ENCODE data around the gene RAPSN. TPM values are rescaled to one million over a fixed set of nuclear protein-coding genes. Genes with fewer than 3 reads are reported as not detected.

RAPSN gene
- total and polyA plus RNA-seq, 8 donors: 0.18 to 0.92 (median 0.33) TPM

GRCh38 chr11:47487421-47487820, 38.5 kb upstream of the RAPSN start:
- intact Hi-C loops (cut with DNase I): no loop called here
- Histone ChIP-seq H3K9me3 (no peaks in the 10 kb centered on the region), H3K4me1 (peaks cover 7 to 16% (median 14%) of the 10 kb centered on the region in 3 donors), H3K27ac (peak overlapping the region in 1 of 4 donors; percentile 61), H3K4me3 (no peak overlapping the region), H3K36me3 (peaks cover 0 to 39% (median 38%) of the 10 kb centered on the region in 3 donors), H3K27me3 (no peaks in the 10 kb centered on the region)
- DNase-seq: no peak
- ATAC-seq: no peak
- no peak for TF ChIP-seq CTCF (IDR thresholded peaks at IDR 0.05)
- 82 to 93% methylated on average over 2 of the region's 2 CpGs for WGBS, 2 donors
- FAIRE-seq: no peak

GRCh38 chr11:47485107-47485506, 36.2 kb upstream of the RAPSN start:
- intact Hi-C loops (cut with DNase I): no loop called here
- FAIRE-seq (no peak), DNase-seq (no peak), ATAC-seq (no peak)
- Histone ChIP-seq H3K4me1 (peaks cover 7 to 16% (median 14%) of the 10 kb centered on the region in 3 donors), H3K36me3 (peaks cover 0 to 58% (median 53%) of the 10 kb centered on the region in 3 donors), H3K4me3 (no peak overlapping the region), H3K27ac (no peak overlapping the region), H3K9me3 (no peaks in the 10 kb centered on the region), H3K27me3 (no peaks in the 10 kb centered on the region)
- WGBS, 2 donors: 94 to 95% methylated on average over 7 of the region's 7 CpGs
- no peak for TF ChIP-seq CTCF (IDR thresholded peaks at IDR 0.05)

- Histone ChIP-seq H3K27me3 (no peaks in the 10 kb centered on the region), H3K9me3 (no peaks in the 10 kb centered on the region), H3K4me3 (no peak overlapping the region), H3K27ac (no peak overlapping the region), H3K4me1 (peaks cover 7 to 11% (median 10%) of the 10 kb centered on the region in 3 donors), H3K36me3 (peaks cover 2 to 61% (median 56%) of the 10 kb centered on the region in 3 donors)
- no peak for FAIRE-seq
- no peak for DNase-seq
- ATAC-seq: no peak
- intact Hi-C loops (cut with DNase I): no loop called here
- TF ChIP-seq CTCF (IDR thresholded peaks at IDR 0.05): no peak
- 90 to 97% methylated on average over 1 of the region's 1 CpG for WGBS, 2 donors
Observed at GRCh38 chr11:47483457-47483856, 34.5 kb upstream of the RAPSN start.

- Histone ChIP-seq H3K36me3 (peaks cover 3 to 79% (median 67%) of the 10 kb centered on the region in 3 donors), H3K4me3 (no peak overlapping the region), H3K27ac (no peak overlapping the region), H3K9me3 (no peaks in the 10 kb centered on the region), H3K27me3 (no peaks in the 10 kb centered on the region), H3K4me1 (no peaks in the 10 kb centered on the region)
- 92 to 95% methylated on average over 6 of the region's 6 CpGs for WGBS, 2 donors
- ATAC-seq (no peak), FAIRE-seq (no peak), DNase-seq (no peak)
- no peak for TF ChIP-seq CTCF (IDR thresholded peaks at IDR 0.05)
- intact Hi-C loops (cut with DNase I): no loop called here
Observed at GRCh38 chr11:47480762-47481161, 31.8 kb upstream of the RAPSN start.

- ATAC-seq: peak in 1 of 4 donors; percentile 28
- WGBS, 2 donors: 81 to 83% methylated on average over 5 of the region's 5 CpGs
Observed at GRCh38 chr11:47478651-47479329, 29.9 kb upstream of the RAPSN start.

More at GRCh38 chr11:47478651-47479329, 29.9 kb upstream of the RAPSN start:
- FAIRE-seq (no peak), DNase-seq (no peak)
- Histone ChIP-seq H3K27me3 (no peaks in the 10 kb centered on the region), H3K4me1 (no peaks in the 10 kb centered on the region), H3K4me3 (no peak overlapping the region), H3K36me3 (peaks cover 3 to 79% (median 60%) of the 10 kb centered on the region in 3 donors), H3K9me3 (no peaks in the 10 kb centered on the region), H3K27ac (no peak overlapping the region)
- no peak for TF ChIP-seq CTCF (IDR thresholded peaks at IDR 0.05)
- intact Hi-C loops (cut with DNase I): no loop called here

Data from pancreas (tissue), 10 donors.